Measurements from ENCODE around the gene FAM184A. TPM values are rescaled to one million over a fixed set of nuclear protein-coding genes. Genes with fewer than 3 reads are reported as not detected.

The FAM184A gene
- total and polyA plus RNA-seq, 2 of the 8 experiments (the other 6 are each of a cell fraction or from before 2014, with no cell fraction given): 6.3 to 11.3 TPM

DNA sequence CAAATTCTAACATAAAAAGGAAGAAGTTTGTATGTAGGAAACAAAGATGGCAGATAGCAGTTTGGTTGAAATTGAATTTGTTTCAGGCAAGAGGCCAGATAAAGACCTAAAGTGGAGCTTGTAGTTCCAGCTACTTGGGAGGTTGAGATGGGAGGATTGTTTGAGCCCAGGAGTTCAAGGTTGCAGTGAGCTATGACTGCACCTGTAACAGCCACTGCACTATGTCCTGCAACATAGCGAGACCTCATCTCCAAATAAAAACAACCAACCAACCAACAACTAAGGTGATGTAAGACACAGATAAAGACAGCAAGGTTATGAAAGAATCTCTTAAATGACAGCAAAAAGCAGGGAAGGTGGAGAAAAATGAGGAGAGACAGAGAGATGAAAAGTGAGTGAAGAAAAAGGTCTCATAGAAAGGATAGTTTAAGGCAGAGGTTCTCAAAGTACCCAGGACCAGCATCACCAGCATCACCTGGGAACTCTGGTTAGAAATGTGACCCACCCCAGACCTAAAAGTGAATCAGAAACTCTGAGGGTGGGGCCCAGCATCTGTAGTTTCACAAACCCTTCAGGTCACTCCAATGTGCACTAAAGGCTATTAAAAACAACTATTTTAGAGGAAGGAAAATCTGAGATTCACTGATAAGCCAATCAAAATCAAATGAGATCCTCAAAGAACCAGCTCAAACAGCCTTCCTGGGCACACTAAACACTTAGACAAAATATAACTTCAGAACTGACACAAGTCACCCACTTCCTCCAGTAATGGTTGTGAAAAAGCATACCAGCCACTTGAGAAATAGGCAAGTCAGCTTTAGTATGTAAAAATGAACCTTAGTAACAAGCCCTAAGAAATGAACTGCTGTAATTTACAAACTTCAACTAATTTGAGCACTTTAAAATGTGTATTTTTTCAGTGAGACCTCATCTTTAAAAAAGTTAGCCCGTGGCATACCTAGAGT, 57.6 kb downstream of the FAM184A start (continued):
- TF ChIP-seq, protein P1, sequence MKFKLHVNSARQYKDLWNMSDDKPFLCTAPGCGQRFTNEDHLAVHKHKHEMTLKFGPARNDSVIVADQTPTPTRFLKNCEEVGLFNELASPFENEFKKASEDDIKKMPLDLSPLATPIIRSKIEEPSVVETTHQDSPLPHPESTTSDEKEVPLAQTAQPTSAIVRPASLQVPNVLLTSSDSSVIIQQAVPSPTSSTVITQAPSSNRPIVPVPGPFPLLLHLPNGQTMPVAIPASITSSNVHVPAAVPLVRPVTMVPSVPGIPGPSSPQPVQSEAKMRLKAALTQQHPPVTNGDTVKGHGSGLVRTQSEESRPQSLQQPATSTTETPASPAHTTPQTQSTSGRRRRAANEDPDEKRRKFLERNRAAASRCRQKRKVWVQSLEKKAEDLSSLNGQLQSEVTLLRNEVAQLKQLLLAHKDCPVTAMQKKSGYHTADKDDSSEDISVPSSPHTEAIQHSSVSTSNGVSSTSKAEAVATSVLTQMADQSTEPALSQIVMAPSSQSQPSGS (IDR thresholded peaks at IDR 0.05; ENCODE audit: low read length): no peak
- TF ChIP-seq NANOG (IDR thresholded peaks at IDR 0.05; ENCODE audit: insufficient read depth, low read depth, low read length, poor library complexity, severe bottlenecking) (no peak), RAD21 (IDR thresholded peaks at IDR 0.05 in 1 of 2, conservative IDR thresholded peaks at IDR 0.05 in 1 of 2; ENCODE audit: low read depth in 2 of 2, low read length in 2 of 2) (no peak), EGR1 (IDR thresholded peaks at IDR 0.05; ENCODE audit: borderline replicate concordance, low read depth, low read length) (no peak), CREB1 (IDR thresholded peaks at IDR 0.05) (no peak), CBX5 (IDR thresholded peaks at IDR 0.05; ENCODE audit: low read depth, low read length) (no peak), EP300 (IDR thresholded peaks at IDR 0.05; ENCODE audit: borderline replicate concordance in 1 of 2, low read depth in 2 of 2, low read length in 2 of 2) (no peak), ZNF274 (IDR thresholded peaks at IDR 0.05; ENCODE audit: borderline replicate concordance, extremely low read depth, low read length) (no peak)
